Activated CD8-positive, alpha-beta memory T cell treated with anti-CD3 and anti-CD28 coated beads for 48 hours (primary cell): ENCODE measurements around the gene CCDC134.

ENCODE experiments used
- DNase-seq, 3 experiments: peaks; one replicate each; pipeline ENCODE4 v3.0.0-alpha.2; 2020; ENCODE audit warnings: low read depth in 2 of 3, low spot score in 2 of 3

CCDC134 gene

DNA sequence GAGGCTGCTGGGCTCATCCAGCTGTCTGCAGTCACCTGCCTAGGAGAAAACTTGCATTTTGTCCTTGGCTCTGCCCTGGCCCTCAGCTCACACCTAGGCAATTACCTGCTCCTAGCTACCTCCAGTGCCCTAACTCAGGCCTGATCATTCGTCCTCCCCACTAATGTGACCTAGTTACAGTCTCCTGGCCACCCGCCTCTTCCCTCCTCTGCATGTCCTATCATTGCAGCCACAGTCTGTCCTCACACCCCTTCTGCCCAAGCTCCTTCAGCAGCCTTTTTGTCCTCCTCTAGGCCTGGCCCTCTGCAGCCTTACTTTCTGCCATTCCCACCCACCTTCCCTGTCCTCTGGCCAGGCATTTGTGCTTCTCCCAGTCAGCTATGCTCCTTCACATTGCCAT, 17.7 kb upstream of the CCDC134 start:
- DNase-seq = no peak

DNA sequence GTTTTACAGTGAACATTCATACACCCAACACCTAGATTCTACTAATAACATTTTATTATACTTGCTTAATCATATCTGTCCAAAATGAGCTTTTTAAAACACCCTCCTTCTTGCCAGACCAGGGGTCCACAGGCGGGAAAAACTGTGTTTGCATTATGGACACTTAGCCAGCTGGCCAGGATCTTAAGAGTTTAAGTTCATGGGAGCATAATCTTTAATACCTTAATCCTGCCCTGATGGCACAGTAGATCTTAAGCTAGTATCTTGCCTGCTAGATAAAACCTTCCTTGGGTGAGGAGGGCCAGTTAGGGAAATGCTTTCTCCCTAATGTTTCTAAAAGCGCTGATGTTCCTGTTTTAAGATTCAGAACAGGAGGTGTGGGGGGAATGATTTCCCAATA, 13.1 kb upstream of the CCDC134 start:
- no peak for DNase-seq

DNA sequence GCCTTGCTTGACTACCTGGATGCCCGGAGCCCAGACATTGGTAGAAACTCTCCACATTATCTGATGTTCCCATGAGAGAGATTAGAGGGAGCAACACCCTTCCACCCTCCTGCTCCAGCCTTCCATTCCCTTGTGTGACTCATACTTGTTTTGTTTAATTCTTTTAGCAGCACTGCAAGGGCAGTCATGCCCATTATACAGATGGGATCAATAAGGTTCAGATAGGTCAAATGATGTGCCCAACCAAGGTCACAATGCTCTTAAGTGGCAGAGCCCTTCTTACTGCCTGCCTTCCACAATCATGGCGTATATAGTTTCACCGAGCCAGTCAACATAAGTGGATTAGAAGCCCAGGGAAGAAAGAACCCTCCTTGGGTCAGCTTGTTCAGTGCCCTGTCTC, 6.6 kb upstream of the CCDC134 start:
- no peak for DNase-seq

DNA sequence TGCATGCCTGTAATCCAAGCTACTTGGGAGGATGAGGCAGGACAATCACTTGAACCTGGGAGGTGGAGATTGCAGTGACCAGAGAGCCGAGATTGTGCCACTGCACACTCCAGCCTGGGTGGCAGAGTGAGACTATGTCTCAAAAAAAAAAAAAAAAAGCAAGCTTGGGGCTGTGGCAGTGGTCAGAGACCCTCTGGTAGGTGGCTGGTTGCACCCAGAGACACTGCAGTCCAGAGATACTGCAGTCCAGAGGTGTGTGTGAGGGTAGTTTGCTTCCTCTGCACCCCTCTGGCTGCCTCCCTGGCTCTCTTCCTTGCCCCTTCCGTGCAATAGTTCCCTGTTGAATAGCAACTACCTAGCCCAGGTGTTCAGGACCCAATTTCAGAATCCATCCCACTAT, 1.7 kb upstream of the CCDC134 start:
- no peak for DNase-seq

DNA sequence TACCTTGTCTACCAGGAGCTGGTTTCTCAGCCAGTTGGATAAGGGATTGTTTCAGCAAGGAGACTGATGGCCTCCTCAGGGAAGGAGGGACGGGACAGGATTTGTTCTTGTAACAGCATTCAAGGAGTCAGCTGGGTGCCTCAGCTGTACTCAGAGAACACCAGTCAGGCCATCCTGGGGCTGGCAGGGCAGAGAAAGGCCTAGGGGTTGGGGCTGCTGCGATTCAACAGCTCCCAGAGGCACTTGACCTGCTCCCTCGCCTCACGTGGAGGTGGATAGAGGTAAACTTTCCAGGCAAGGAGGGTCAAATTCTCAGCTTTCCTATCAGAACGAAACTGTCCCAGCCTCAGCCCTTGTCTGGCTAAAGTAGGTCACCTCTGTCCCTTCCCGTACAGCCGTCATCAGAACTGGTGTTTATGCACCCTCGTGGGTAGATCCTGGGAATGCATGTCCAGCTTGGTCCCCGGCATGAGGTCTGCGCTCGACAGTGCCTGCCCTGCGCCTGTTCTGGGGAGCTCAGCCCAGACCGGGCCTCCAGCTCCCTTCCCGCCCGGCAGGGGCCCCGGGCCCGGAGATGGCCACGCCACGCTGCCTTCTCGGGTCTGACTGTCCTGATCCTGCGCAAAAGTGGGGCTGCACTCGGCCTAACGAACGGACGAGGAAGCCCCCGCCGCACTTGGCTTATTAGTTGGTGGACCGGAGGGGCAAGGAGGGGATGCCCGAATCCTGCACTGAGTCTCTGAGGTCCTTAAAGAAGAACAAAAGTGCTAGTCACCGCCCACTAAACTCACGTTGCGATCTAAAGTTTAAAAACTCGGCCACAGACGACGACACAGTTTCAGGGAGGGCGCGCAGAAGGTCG, 762 bp upstream of the CCDC134 start:
- peak in 1 of 3 experiments; percentile 43 for DNase-seq

DNA sequence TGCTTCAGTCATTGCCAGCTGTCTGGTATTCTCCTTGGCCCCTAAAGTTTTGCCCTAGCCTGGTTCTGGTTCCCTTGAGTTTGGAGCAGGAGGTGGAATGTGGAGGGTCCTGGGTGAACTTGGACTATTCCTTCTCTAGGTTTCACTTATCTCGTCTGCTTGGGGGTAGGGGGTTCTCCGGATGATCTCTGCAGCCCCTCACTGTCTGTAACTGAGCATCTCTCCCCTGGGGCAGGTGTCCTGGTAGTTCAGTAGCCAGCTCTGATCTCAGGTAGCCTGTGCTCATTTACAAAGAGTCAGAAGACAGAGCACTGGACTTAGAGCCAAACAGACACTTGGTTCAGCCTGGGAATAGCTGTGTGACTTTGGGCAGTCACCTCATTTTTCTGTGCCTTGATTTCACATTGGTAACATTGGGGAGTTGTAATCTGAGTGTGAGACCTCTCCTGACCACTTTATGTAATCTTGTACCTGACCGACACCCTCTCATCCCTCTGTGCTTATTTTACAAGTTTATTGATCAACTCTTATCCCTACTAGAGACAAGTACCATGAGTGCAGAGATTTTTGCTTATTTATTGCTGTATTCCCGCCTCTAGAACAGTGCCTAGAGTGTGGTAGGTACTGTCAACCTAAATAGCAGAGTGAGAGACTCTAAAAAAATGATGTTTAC, 804 bp downstream of the CCDC134 start:
- DNase-seq = no peak

DNA sequence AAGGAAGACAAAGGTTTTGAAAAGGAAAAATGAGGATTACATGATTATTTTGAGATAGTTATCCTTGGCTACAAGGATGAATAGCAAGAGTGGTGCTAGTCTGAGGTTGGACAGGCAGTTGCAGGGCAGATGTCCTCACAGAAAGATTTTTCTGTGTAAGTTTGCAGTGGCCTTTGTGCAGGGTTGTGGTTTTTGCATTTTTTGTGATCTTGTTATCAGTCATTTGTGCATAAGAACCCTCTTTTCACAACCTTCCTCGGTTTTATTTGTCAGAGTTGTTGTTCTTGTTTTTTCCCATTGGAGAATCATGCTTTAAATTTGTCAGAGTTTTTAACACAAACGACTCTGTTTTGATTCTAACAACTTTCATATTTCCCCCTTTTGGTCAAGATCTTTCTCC, 1.4 kb downstream of the CCDC134 start:
- DNase-seq = no peak

DNA sequence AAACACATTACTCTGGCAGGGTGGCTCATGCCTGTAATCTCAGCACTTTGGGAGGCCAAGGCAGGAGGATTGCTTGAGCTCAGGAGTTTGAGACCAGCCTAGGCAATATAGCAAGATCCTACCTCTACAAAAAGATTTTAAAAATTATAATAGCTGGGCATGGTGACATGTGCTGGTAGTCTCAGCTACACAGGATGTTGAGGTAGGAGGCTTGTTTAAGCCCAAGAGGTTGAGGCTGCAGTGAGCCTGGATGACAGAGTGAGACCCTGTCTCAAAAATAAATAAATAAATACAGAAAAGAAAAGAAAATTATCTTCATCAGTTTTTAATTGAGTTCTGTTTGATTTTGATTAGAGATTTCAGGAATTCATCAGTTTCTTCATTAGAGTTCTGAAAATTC, 5.2 kb downstream of the CCDC134 start:
- no peak for DNase-seq

DNA sequence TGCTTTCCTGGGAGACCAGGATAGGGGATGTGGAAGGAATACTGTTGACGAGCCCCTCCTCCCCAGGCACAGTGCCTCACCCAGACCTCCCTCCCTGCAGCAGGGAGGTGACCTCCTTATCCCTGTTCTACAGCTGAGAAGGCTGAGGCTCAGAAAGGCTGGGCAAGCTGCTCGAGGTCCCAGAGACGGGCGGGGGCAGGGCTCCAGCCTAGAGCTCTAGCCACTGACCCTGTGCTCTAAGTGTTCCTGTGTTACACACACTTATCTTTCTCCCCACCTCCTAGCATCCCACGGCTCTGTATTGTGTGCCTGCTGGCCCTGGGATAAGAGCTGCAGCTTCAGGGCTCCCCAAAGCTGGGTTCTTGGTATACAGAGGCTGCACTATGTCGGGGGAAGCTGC, 7.9 kb downstream of the CCDC134 start:
- no peak for DNase-seq

DNA sequence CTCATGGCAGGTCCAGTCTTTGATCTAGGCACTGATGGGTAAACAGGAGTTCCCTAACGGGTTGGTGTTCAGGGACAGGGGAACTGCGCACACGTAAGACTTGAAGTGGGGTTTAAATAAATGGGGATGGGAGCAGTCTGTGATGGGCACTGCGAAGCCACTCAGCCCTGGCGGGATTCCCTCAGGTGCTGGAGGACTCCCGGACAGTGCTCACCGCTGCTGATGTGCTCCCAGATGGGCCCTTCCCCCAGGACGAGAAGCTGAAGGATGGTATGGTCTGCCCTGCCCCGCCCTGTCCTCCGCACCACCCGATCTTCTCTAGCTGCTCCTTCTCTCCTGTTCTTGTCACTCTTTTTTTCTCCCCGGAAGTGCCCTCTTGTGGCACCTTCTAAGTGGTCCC, 9.5 kb downstream of the CCDC134 start:
- no peak for DNase-seq

DNA sequence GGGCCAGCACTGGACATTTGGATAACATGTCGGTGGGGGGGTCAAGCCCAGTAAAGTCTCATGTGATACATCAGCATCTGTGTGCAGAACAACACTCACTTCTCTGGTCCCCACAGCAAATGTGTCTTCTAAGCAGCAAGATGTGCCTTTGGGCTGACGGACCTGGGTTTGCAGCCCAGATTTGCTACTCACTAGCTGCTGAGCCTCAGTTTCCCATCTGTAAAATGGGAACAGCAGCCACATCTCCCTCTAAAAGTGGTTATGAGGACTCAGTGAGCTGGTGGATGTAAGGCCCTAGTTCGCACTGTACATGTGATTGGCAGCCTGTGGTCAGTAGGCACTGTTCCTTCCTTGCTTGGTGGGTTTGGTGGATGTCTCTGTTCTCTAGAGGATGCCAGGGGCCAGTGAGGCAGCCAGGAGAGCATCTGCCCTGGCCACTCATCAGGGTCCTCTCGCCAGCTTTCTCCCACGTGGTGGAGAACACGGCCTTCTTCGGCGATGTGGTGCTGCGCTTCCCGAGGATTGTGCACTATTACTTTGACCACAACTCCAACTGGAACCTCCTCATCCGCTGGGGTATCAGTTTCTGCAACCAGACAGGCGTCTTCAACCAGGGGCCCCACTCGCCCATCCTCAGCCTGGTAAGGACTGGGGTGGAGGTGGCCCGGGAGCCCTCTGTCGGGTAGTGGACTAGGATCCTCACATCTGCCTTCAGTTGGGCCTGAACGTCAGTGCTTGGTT, 12.5 kb downstream of the CCDC134 start:
- no peak for DNase-seq

DNA sequence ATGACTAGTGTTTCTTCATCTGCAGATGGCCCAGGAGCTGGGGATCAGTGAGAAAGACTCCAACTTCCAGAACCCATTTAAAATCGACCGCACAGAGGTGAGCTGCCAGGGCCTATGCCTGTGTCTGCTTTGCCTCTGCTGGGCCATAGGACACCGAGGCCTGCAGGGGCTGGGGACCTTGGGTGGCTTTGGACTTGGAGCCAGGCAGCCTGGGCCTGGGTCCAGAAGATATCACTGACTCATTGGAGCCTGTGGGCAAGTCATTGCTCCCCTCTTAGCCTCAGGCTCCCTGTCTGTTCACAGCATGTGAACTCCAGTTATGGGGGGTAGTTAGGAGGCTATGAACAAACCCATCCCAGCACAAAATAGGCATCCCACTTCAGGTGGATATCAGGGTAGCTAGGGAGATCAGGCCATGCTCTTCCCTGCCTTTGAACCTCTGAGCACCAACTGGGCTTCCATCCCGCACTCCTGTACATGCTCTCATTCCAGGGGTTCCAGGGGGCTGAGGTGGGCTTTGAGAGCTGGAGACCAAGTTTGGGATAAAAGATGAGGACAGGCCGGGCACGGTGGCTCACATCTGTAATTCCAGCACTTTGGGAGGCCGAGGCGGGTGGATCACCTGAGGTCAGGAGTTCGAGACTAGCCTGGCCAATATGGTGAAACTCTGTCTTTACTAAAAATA, 13.4 kb downstream of the CCDC134 start:
- no peak for DNase-seq

DNA sequence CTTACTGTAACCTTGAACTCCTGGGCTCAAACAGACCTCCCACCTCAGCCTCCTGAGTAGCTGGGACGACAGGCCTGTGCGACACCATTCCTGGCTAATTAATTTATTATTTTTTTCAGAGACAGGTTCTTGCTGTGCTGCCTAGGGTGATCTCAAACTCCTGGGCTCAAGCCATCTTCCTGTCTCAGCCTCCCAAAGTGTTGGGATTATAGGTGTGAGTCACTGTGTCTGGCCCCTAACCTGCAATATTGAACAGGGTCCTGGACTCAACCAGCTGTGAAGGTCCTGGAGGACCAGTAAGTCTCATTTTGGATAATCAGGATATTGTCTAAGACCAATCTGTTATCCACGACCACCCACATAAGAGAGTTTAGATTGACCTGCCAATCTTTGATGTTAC, 15.2 kb downstream of the CCDC134 start:
- no peak for DNase-seq

DNA sequence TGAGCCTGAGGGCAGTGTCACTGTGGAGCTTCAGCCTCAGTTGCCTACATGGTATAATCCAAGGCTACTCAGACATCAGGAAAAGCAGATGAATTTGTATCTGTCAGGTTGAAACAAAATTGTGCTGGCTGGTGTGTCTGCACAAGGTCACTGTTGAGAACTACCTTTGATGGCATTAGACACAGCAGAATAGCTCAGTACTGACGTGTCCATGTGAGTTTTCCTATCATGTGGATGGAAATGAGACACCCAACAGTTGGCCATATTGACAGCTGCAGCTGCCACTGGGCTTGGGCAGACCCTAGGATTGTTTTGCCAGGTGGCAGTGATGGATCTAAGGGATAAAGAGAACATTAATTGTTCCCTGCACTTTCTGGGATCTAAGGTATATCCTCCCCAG, 15.8 kb downstream of the CCDC134 start:
- DNase-seq = no peak

DNA sequence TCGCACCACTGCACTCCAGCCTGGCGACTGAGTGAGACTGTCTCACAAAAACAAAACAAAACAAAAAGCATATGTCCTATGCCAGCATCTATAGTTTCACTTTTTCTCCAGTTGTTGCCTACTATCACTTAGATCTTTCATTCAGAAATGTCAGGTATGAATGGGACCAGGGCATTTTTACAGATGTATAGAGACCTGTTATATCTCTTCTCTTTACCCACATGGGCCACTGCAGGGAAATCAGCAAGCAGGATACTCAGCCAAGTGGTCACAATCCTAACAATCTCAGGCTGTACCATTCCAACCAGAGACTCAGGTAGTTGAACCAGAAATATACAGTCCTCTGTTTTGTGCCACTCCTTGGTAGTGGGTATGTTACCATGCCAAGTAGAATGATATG, 16.4 kb downstream of the CCDC134 start:
- DNase-seq = no peak

DNA sequence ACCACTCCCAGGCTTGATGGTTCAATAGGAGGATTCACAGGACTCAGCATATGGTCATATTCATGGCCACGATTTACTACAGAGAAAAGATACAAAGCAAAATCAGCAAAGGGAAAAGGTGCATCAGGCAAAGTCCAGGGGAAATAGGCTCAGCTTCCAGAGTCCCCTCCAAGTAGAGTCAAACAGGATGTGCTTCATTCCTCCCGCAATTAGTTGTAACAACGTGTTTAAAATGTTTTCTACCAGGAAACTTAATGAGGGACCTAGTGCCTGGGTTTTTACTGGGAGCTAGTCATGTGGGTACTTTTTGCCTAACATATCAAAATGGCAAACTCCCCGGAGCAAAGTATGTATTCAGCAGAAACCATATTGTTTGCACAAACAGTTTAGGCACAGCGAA, 17.5 kb downstream of the CCDC134 start:
- DNase-seq = no peak

DNA sequence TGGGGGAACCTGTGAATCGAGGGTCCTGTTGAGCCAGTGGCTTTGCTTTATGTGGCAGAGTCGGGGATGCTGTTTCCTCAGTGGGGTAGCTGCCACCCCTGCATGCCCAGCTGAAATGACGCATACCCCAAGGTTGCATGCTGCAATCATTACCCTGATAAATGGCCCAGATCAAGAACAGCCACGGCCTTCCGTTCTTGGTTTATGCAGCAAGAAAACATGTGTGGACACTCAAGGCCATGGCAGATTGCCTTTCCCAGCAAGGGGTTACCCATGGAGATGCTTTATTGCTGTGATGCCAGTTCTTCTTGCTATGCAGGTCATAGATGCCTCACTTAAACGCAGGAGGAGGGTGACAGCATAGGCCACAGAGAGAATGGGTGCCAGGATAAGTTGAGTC, 18.1 kb downstream of the CCDC134 start:
- no peak for DNase-seq

DNA sequence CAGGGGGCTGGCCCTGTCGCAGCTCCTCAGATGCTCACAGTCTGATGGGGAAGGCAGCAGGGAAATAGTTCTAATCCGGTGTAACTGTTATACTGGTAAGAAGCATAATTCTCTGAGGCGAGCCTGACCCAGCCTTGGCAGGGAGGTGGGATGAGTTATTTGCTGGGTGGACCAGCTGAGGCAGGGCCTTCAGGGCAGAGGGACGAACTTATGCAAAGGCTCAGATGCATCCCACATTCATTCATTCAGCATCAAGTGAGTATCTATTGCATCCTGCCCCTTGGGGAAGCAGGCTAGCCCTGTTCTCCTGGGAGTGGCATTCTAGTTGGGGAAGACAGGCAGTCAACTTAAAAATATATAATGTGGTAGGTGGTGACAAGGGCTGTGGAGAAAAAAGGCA, 18.8 kb downstream of the CCDC134 start:
- DNase-seq = no peak

DNA sequence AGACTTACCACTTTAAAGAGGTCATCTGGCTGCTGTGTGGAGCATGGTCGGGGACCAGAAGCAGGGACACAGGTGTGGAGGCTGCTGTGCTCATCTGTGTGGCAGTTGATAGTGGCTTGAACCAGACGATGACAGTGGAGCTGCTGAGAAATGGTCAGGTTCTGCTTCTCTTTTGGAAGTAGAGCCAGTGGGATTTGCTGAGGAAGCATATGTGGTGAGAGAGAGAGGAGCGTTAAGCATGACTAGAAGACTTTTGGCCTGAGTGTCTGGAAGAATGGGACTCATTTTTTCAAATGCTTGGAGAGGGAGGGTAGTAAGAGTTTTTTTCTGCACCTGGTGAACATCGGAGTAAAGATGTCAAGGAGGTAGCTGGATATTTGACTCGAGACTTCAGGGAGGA, 20.0 kb downstream of the CCDC134 start:
- DNase-seq = no peak

DNA sequence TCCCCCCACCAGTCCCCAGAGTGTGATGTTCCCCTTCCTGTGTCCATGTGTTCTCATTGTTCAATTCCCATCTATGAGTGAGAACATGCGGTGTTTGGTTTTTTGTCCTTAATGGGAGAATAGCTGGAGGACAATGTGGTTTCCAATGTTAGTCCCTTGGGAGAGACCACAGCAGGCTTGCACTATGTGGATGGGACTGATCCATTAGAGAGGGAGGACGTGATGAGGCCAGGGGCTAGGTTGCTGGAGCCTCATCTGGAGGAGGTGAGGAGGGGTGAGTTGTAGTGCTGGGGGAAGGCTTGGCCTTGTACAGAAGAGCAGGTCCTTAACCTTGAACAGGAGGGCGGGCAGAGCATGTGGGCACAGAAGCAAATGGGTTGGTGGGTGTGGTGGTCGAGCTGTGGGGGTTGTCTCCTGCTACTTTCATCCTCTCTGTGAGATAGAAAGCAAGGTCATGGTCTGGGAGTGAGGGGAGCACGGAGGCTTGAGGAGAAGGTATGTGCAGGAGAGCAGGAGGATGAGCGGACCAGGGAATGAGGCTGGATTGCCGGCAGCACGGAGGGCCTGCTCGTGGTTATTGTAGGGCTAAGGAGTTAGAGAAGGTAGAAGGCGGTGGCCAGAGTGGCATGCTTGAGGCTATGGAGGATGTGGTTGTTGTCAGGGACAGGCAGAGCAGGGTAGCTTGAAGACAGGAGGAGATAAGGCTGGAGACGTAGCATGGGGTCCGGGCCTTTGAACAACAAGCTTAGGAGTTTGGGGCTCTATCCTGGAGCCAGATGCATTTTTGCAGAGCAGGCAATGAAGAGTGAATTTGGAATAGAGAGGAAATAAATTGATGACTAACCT, 21.2 kb downstream of the CCDC134 start:
- no peak for DNase-seq
